Activated T-cell treated with anti-CD3 and anti-CD28 coated beads, Interleukin-2, amount 50 U/mL, for 24 hours (primary cell): ENCODE data around the gene ZBTB40.

Experiments used
- DNase-seq: peaks from one replicate; pipeline ENCODE4 v3.0.0-alpha.2; 2020
- H3K27ac Mint-ChIP-seq: 2 replicates; pipeline ENCODE4 v1.8.0; 2020; ENCODE audit warnings: mild to moderate bottlenecking, mixed read lengths
- H3K27me3 Mint-ChIP-seq: 2 replicates; pipeline ENCODE4 v1.8.0; 2020; ENCODE audit warnings: mixed read lengths
- H3K36me3 Mint-ChIP-seq: 2 replicates; pipeline ENCODE4 v1.8.0; 2020; ENCODE audit warnings: low read depth, mixed read lengths
- H3K4me1 Mint-ChIP-seq: 2 replicates; pipeline ENCODE4 v1.8.0; 2020; ENCODE audit warnings: low read depth, mixed read lengths
- H3K4me3 Mint-ChIP-seq: 2 replicates; pipeline ENCODE4 v1.8.0; 2020; ENCODE audit warnings: mild to moderate bottlenecking, moderate library complexity, mixed read lengths
- H3K9me3 Mint-ChIP-seq: 2 replicates; pipeline ENCODE4 v1.8.0; 2020; ENCODE audit warnings: mixed read lengths

The ZBTB40 gene

GRCh38 chr1:22451702-22452480 is at the start of gene ZBTB40:
TSS of gene ZBTB40 (plus strand) at chr1:22451851. CDS start at chr1:22489949, 38,098 bp downstream.
- no peaks in the 10 kb centered on the region for H3K27me3 Mint-ChIP-seq
- H3K9me3 Mint-ChIP-seq = no peaks in the 10 kb centered on the region
- peak within 1 kb of the TSS; percentile 83 for H3K4me3 Mint-ChIP-seq
- peaks cover 20% of the 10 kb centered on the region for H3K36me3 Mint-ChIP-seq
- peak; percentile 95 for DNase-seq
- H3K27ac Mint-ChIP-seq = peak within 1 kb of the TSS; percentile 94
- peaks cover 41% of the 10 kb centered on the region for H3K4me1 Mint-ChIP-seq

- Mint-ChIP-seq H3K27me3 (peaks cover 70% of the 10 kb centered on the region), H3K36me3 (no peaks in the 10 kb centered on the region), H3K4me3 (no peak overlapping the region), H3K4me1 (peaks cover 20% of the 10 kb centered on the region), H3K27ac (no peak overlapping the region), H3K9me3 (no peaks in the 10 kb centered on the region)
- DNase-seq = no peak
Measured at GRCh38 chr1:22402356-22403053, 49.1 kb upstream of the ZBTB40 start.

GRCh38 chr1:22404486-22404885 is 47.2 kb upstream of the ZBTB40 start:
- Mint-ChIP-seq H3K4me3 (no peak overlapping the region), H3K4me1 (peaks cover 1% of the 10 kb centered on the region), H3K36me3 (no peaks in the 10 kb centered on the region), H3K27me3 (peaks cover 53% of the 10 kb centered on the region), H3K27ac (no peak overlapping the region), H3K9me3 (no peaks in the 10 kb centered on the region)
- no peak for DNase-seq

GRCh38 chr1:22406722-22407495 is 44.7 kb upstream of the ZBTB40 start:
- H3K27me3 Mint-ChIP-seq = peaks cover 33% of the 10 kb centered on the region
- H3K36me3 Mint-ChIP-seq = no peaks in the 10 kb centered on the region
- H3K4me3 Mint-ChIP-seq = no peak overlapping the region
- DNase-seq = no peak
- no peaks in the 10 kb centered on the region for H3K4me1 Mint-ChIP-seq
- no peak overlapping the region for H3K27ac Mint-ChIP-seq
- H3K9me3 Mint-ChIP-seq = no peaks in the 10 kb centered on the region

- H3K27me3 Mint-ChIP-seq = peaks cover 25% of the 10 kb centered on the region
- no peaks in the 10 kb centered on the region for H3K4me1 Mint-ChIP-seq
- H3K27ac Mint-ChIP-seq = no peak overlapping the region
- H3K4me3 Mint-ChIP-seq = no peak overlapping the region
- no peak for DNase-seq
- H3K36me3 Mint-ChIP-seq = no peaks in the 10 kb centered on the region
- no peaks in the 10 kb centered on the region for H3K9me3 Mint-ChIP-seq
Measured at GRCh38 chr1:22408230-22408629, 43.4 kb upstream of the ZBTB40 start.

GRCh38 chr1:22410401-22410800 is 41.2 kb upstream of the ZBTB40 start:
- no peak for DNase-seq
- no peak overlapping the region for H3K27ac Mint-ChIP-seq
- H3K27me3 Mint-ChIP-seq = peaks cover 6% of the 10 kb centered on the region
- no peaks in the 10 kb centered on the region for H3K36me3 Mint-ChIP-seq
- no peaks in the 10 kb centered on the region for H3K9me3 Mint-ChIP-seq
- no peaks in the 10 kb centered on the region for H3K4me1 Mint-ChIP-seq
- no peak overlapping the region for H3K4me3 Mint-ChIP-seq

GRCh38 chr1:22410928-22411495 is 40.6 kb upstream of the ZBTB40 start:
- no peak overlapping the region for H3K4me3 Mint-ChIP-seq
- H3K27me3 Mint-ChIP-seq = peaks cover 4% of the 10 kb centered on the region
- no peaks in the 10 kb centered on the region for H3K9me3 Mint-ChIP-seq
- H3K4me1 Mint-ChIP-seq = no peaks in the 10 kb centered on the region
- no peak overlapping the region for H3K27ac Mint-ChIP-seq
- no peaks in the 10 kb centered on the region for H3K36me3 Mint-ChIP-seq
- no peak for DNase-seq

GRCh38 chr1:22411589-22411988 is 40.1 kb upstream of the ZBTB40 start:
- no peak overlapping the region for H3K27ac Mint-ChIP-seq
- H3K9me3 Mint-ChIP-seq = no peaks in the 10 kb centered on the region
- H3K27me3 Mint-ChIP-seq = peaks cover 3% of the 10 kb centered on the region
- no peaks in the 10 kb centered on the region for H3K36me3 Mint-ChIP-seq
- no peak overlapping the region for H3K4me3 Mint-ChIP-seq
- peaks cover under 1% of the 10 kb centered on the region for H3K4me1 Mint-ChIP-seq
- no peak for DNase-seq

GRCh38 chr1:22412932-22413727 is 38.5 kb upstream of the ZBTB40 start:
- H3K27me3 Mint-ChIP-seq = peaks cover 17% of the 10 kb centered on the region
- H3K27ac Mint-ChIP-seq = no peak overlapping the region
- peaks cover 3% of the 10 kb centered on the region for H3K4me1 Mint-ChIP-seq
- H3K36me3 Mint-ChIP-seq = no peaks in the 10 kb centered on the region
- DNase-seq = no peak
- no peaks in the 10 kb centered on the region for H3K9me3 Mint-ChIP-seq
- H3K4me3 Mint-ChIP-seq = no peak overlapping the region

GRCh38 chr1:22413799-22414198 is 37.9 kb upstream of the ZBTB40 start:
- Mint-ChIP-seq H3K27me3 (peaks cover 24% of the 10 kb centered on the region), H3K27ac (no peak overlapping the region), H3K9me3 (no peaks in the 10 kb centered on the region), H3K36me3 (no peaks in the 10 kb centered on the region), H3K4me3 (no peak overlapping the region), H3K4me1 (peaks cover 3% of the 10 kb centered on the region)
- DNase-seq = no peak

GRCh38 chr1:22414244-22414751 is 37.4 kb upstream of the ZBTB40 start:
- peaks cover 29% of the 10 kb centered on the region for H3K27me3 Mint-ChIP-seq
- H3K9me3 Mint-ChIP-seq = no peaks in the 10 kb centered on the region
- H3K27ac Mint-ChIP-seq = no peak overlapping the region
- no peak for DNase-seq
- H3K36me3 Mint-ChIP-seq = no peaks in the 10 kb centered on the region
- peaks cover 3% of the 10 kb centered on the region for H3K4me1 Mint-ChIP-seq
- H3K4me3 Mint-ChIP-seq = no peak overlapping the region

GRCh38 chr1:22415489-22415888 is 36.2 kb upstream of the ZBTB40 start:
- no peak overlapping the region for H3K4me3 Mint-ChIP-seq
- H3K9me3 Mint-ChIP-seq = no peaks in the 10 kb centered on the region
- no peak overlapping the region for H3K27ac Mint-ChIP-seq
- peaks cover 3% of the 10 kb centered on the region for H3K4me1 Mint-ChIP-seq
- H3K36me3 Mint-ChIP-seq = no peaks in the 10 kb centered on the region
- peaks cover 40% of the 10 kb centered on the region for H3K27me3 Mint-ChIP-seq
- no peak for DNase-seq

- peak; percentile 81 for DNase-seq
- Mint-ChIP-seq H3K4me3 (no peak overlapping the region), H3K4me1 (peaks cover 3% of the 10 kb centered on the region), H3K9me3 (no peaks in the 10 kb centered on the region), H3K27ac (no peak overlapping the region), H3K36me3 (no peaks in the 10 kb centered on the region), H3K27me3 (peaks cover 51% of the 10 kb centered on the region)
Measured at GRCh38 chr1:22416555-22417454, 34.8 kb upstream of the ZBTB40 start.
